Renal cortical epithelial cell (primary cell): ENCODE data around the gene TSR1. TPM values are rescaled to one million over a fixed set of nuclear protein-coding genes. Genes with fewer than 3 reads are reported as not detected.
A peak's percentile ranks its signal among the peaks of the same experiment; 100 is the strongest.

Source experiments
- DNase-seq: peaks from one replicate; pipeline ENCODE4 v3.0.0-alpha.2; 2011; ENCODE audit warnings: low read depth
- total RNA-seq: library from RNA; depleted of rRNA; stranded (reverse); fragments of >200 nt; gene quantifications from 2 replicates; pipeline ENCODE4 v1.2.3, GENCODE V29; 2014

TSR1 gene
- total RNA-seq, 1 donor from 2014 or later, result 68.9 TPM

- DNase-seq, result no peak
These were observed 32.8 kb upstream of the TSR1 start for GRCh38 chr17:2369039-2369438.

DNA sequence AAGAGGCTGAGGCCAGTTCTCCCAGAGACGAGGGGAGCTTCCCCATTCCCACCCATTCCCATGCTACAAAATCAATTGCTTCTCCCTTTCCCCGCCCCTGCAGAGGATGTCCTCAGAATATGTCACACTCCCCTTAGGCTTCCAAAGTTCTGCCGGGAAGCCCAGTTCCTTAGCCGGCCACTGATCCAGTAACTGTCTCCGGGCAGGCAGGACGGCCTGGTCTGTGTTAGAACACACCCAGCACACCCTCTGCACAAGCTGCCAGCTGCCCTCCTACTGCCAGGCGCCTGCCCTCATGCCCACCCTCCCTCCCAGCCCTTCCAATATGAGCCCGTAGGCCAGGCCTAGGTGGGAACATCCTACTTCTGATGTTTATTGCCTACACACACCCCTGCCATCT is 32.1 kb upstream of the TSR1 start:
- no peak for DNase-seq

DNA sequence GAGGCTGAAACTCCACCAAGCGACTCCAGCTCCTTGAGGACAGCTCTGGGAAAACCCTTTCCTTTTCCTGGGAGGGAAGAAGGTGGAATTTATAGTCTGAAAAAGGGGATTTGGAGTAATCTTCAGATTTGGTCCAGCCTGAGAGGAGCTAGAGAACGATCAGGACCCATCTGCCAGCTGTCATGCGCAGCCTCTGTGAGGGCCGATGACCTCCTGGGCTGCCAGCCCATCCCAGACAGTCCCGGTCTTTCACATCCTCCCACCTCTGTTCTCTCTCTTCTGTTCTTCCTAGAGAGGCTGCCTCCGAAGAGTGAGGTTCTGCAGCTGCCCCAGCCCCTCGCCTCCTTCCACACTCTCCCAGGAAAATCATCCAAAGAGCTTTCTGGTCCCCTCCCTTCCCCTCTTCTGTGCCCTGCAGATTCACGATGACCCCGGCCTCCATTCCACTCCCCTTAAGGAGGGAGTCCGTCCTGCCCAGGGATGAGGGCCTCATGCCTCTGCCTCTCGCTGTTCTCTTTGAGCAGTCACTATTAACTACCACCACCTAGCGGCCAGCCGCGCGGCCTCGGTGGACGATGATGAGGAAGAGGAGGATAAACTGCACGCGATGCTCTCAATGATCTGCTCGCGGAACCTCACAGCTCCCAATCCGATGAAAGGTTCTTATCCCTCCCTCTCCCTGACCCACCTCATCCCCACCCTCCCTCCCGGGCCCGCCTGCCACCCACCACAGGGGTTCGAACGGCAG is 30.7 kb upstream of the TSR1 start:
- DNase-seq, result no peak

DNA sequence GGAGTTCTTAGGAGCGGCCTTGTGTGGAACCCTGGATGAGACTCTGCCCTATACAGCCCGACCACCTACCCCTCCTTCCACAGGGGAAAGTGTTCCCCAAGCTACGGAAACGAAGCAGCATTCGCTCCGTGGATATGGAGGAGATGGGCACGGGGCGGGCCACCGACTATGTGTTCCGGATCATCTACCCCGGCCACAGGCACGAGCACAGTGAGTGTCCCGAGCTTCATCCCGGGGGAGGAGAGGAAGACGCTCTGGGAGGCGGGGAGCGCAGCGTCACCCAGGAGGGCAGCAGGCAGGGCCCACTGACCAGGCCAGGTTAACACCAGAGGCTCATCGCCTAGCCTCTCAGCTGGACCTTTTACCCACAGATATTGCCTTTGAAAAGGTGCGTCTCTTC is 28.9 kb upstream of the TSR1 start:
- no peak for DNase-seq

DNA sequence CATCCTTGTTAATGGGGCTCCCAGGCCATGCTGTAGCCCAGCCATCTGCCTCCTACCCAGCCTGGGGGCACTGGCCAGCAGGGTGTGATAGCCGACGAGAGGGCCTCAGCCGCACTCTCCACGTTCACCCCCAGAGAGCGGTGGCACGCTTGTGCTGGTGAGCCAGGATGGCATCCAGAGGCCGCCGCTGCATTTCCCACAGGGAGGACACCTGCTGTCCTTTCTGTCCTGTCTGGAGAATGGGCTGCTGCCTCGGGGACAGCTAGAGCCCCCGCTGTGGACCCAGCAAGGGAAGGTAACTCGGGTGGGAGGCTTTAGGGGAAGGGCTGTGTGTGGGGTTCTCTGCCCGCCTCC is 28.5 kb upstream of the TSR1 start:
- no peak for DNase-seq

- no peak for DNase-seq
These were observed 27.9 kb upstream of the TSR1 start for GRCh38 chr17:2363851-2364762.

DNA sequence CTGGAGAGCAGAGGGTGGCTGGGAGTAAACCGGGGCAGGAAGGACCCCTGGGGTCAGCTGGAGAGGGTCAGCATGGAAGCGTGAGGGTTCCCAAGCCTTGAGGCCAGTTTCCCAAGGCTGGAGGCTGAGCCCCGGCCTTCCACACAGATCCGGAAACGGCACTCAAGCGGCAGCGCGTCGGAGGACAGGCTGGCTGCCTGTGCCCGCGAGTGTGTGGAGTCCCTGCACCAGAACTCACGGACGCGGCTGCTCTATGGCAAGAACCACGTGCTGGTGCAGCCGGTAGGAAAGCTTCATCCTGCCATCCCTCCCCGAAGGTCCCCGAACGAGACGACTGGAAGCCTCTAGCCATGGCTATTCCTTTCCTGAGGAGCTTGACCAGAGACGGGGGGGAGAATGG is 27.1 kb upstream of the TSR1 start:
- DNase-seq, result no peak

- DNase-seq, result no peak
These were observed 26.6 kb upstream of the TSR1 start for GRCh38 chr17:2362881-2363280.

DNA sequence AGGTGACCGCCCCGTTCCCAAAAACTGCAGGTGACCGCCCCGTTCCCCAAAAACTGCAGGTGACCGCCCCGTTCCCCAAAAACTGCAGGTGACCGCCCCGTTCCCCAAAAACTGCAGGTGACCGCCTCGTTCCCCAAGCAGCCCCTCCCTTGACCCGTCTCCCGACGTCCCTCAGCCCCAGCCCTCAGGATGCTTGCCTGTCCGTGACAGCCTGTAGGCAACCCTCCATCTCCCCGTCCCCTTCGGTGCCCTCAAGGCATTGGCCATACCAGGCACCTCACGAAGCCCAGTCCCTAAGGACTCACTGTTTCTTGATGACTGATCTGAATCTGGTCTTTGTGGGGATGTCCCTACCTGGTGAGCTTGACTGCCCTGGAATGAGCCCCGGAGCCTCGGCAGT is 26.2 kb upstream of the TSR1 start:
- no peak for DNase-seq

DNA sequence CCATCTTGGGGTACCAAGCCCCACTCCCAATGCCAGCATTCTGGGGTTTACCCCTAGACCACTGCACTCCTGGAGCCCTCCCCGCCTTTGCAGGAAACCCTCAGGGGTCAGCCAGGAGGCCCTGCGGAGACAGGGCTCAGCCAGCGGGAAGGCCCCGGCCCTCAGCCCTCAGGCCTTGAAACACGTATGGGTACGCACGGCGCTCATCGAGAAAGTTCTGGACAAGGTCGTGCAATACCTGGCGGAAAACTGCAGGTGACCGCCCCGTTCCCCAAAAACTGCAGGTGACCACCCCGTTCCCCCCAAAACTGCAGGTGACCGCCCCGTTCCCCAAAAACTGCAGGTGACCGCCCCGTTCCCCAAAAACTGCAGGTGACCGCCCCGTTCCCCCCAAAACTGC is 25.8 kb upstream of the TSR1 start:
- no peak for DNase-seq

GRCh38 chr17:2361010-2361760 is 24.9 kb upstream of the TSR1 start:
- no peak for DNase-seq

- no peak for DNase-seq
These were observed 21.7 kb upstream of the TSR1 start for GRCh38 chr17:2357931-2358434.

DNA sequence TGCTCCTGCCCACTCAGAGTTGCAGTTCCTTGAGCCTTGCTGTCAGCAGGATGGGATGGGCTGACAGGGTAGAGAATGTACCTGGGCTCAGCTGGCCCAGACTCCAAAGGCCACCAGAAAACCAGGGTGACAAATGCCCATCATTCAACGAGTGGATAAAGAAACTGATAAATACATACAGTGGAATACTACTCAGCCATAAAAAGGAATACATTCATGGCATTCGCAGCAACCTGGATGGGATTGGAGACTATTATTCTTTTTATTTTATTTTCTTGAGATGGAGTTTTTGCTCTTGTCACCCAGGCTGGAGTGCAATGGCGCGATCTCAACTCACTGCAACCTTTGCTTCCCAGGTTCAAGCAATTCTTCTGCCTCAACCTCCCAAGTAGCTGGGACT is 21.0 kb upstream of the TSR1 start:
- no peak for DNase-seq

- DNase-seq, result no peak
These were observed 18.1 kb upstream of the TSR1 start for GRCh38 chr17:2354311-2354710.

DNA sequence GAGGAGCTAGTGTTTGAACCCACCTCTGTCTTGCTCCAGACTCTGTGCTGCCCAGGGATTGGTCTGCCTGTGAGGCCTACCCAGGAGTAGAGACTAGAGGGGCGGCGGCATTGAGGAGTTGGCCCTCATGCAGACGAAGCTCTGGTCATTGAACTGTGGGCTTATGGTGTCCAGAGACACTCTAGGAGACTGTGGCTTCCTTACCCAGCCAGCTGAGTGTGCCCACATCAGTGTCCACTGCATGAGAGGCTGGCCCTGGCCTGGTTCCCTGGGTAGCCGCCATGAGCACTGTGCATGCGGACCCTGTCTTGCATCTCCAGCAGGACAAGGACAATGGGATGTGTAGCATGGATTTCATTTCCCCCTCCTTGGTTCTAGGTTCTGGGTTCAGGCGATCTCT is 15.0 kb upstream of the TSR1 start:
- no peak for DNase-seq

- peak; percentile 90 for DNase-seq
These were observed 11.8 kb upstream of the TSR1 start for GRCh38 chr17:2347805-2348685.

DNA sequence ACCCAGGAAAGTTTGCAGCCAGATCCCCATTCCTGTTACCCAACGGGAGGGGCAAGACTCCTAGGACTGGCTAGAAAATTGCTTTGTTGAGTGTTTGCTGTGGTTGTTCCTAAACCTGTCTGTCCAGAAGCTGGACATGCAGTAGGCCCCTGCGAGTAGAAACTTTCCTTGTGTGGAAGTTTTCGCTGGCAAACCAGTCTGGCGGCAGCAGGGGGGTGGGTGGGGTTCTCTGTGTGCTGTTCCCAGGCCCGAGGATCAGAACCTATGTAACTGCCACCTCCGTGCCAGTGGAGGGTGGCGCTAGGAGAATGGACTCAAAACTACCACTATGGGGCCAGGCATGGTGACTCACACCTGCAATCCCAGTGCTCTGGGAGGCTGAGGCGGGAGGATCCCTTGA is 10.2 kb upstream of the TSR1 start:
- DNase-seq, result no peak

GRCh38 chr17:2344528-2344927 is 8.3 kb upstream of the TSR1 start:
- no peak for DNase-seq

- DNase-seq, result no peak
These were observed 7.2 kb upstream of the TSR1 start for GRCh38 chr17:2343421-2343820.

DNA sequence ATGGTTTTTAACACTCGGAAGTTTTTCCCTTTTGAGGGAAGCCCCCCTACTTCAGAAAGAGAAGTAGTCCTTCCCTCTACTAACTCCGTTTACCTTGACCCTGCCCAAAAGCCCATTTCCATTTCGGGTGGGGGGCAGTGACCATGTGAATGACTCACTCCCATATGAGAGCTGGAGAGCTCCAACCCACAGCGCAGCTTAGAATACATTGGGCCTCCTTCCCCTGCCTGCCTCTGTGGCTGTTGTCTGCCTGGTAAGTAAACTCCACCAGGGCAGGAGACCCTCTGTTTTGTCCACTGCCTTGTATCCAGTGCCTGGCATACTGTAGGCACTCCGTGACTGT is 2.0 kb upstream of the TSR1 start:
- peak; percentile 23 for DNase-seq

- peak; percentile 11 for DNase-seq
These were observed 1.5 kb upstream of the TSR1 start for GRCh38 chr17:2337544-2338314.
